Ovary (tissue), 3 donors: ENCODE results near the gene MYO3B.

ENCODE experiments used
- CTCF ChIP-seq, 3 donors: fragments of 450-650 bp in 2 of 3; fragments of 200-600 bp in 1 of 3; IDR thresholded peaks; one replicate each; pipeline versions ENCODE4 v1.5.1 to v1.8.0; 2016 to 2022; ENCODE audit warnings: antibody characterized with exemption in 3 of 3, mild to moderate bottlenecking in 1 of 3
- EP300 ChIP-seq: sonication (generic); formaldehyde crosslinking; IDR thresholded peaks from one replicate; pipeline ENCODE4 v1.6.1; 2017; ENCODE audit warnings: antibody characterized with exemption
- POLR2A ChIP-seq: fragments of 450-650 bp; IDR thresholded peaks from one replicate; pipeline ENCODE4 v1.6.1; 2017; ENCODE audit warnings: antibody characterized with exemption, mild to moderate bottlenecking, moderate library complexity
- donor health status: DM: no; HTN: no; CAD: no.

GRCh38 chr2:170404846-170405245 lies 226.9 kb downstream of the MYO3B start:
- TF ChIP-seq CTCF (IDR thresholded peaks at IDR 0.05) (no peak), EP300 (no peak), POLR2A (no peak)
